GM19193 (cell line): ENCODE data around the gene PELI2.

Source experiments
- POLR2A ChIP-seq: IDR thresholded peaks from 4 replicates; pipeline ENCODE4 v1.6.1; 2011; ENCODE audit not compliant: insufficient read depth, insufficient read length; ENCODE audit errors: extremely low read depth

Gene PELI2

GRCh38 chr14:56117765-56118610, at the start of gene PELI2:
TSS of gene PELI2 (plus strand) at chr14:56118411. CDS start at chr14:56118661, 250 bp downstream.
- TF ChIP-seq POLR2A, result no peak

DNA sequence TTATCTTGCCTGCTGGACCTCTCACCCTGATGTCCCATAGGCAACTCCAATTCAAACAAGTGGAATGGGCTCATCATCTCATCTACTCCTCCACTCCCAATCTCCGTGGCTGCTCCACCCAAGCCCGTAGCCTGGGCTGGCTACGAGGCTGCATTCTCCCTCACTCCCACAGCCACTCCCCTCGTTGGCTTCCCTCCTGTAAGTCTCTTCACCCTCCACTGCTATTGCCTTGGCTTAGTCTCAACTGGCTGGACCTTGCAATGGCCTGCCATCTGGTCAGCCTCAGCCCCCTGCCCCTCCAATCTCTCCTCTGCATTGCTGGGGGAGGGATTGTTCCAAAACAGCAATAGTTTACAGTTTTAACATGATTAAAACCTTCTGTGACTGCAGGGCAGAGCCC, 44.4 kb upstream of the PELI2 start:
- no peak for TF ChIP-seq POLR2A

DNA sequence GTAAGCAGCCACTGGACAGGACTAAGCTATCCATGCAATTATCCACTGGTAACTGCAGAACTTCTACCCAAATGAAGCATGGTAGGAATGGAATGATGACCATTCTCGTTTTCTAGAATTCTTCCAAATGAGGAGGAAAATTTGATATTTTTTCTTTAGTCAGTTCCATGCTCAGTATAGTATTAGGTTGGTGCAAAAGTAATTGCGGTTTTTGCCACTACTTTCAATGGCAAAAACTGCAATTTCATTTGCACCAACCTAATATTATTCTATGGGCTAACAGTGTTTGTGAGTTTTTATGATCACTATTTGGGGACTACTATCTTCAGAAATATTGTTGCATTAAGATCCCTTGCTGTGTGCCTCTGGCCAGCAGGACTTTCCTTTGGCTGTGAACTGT, 42.9 kb upstream of the PELI2 start:
- no peak for TF ChIP-seq POLR2A

GRCh38 chr14:56081139-56081538, 37.1 kb upstream of the PELI2 start:
- no peak for TF ChIP-seq POLR2A

DNA sequence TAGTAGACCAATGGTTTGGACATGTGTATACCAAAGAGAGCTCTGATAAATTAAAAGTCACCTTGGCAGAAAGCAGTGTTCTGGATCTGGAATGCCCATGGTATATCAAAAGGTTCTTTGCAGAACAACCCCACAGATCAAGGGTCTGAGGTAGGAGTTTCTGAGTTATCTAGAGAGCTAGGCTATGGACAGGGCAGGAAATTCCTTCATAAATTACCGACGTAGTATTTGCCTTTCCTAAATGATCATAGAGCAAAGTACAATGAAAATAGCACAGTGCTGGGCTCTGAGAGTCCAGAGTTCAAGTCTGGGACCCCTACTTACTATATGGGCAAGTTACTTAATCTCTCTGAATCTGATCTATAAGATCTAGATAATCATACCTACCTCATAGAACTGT, 35.3 kb upstream of the PELI2 start:
- TF ChIP-seq POLR2A, result no peak

DNA sequence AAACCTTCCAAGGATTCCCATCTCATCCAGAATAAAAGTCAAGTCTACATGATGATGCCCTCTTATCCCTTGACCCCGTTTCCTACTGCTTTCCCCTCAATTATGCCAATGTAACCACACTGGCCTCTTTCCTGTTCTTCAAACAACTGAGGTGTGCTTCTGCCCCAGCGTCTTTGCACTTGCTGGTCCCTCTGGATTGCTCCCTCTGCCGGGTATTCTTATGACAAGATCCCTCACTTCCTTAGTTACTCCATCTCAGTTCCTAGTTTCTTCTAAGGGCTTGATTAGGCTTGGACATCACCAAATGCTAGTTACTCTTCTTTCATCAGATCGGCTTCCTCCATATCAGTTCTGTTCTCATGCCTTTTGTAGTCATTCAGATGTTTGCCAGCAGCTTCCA, 32.7 kb upstream of the PELI2 start:
- TF ChIP-seq POLR2A, result no peak

GRCh38 chr14:56087671-56088471, 30.3 kb upstream of the PELI2 start:
- TF ChIP-seq POLR2A, result no peak

DNA sequence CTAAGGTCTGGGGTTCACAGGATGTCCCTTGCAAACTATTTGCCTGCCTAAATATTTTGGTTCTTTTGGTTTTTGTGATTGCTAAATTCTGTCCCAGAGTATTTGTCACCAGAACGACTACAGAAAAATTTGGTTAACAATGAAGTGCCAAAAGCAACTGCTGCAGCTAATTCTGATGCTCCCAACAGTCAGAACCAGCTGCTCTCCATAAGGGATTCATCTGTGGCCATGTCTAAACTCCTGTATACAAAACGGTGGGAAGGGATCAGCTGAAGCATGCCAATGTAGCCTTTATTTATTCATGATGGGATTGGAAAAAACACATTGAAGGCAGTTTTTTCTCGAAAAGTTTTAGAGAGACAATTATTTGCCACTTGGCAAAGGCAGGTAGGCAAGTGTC, 29.3 kb upstream of the PELI2 start:
- TF ChIP-seq POLR2A, result no peak

DNA sequence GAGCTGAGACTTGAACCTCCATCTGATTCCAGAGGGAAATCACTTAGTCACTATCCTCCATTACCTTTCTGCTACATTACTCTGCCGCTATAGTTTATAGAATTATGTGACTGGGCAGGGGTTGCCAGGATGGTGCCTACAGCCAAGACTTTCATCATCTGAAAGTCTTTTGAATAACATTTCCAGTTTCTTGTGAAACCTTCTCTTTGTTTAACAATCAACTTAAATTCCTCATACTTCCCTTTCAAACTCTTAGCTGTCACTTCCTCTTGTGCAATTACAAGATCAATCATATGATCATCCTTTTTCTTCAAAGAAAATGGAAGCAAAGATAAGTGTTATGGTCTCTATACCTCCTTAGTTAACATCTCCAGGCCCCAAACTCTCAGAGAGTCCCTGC, 25.4 kb upstream of the PELI2 start:
- no peak for TF ChIP-seq POLR2A

DNA sequence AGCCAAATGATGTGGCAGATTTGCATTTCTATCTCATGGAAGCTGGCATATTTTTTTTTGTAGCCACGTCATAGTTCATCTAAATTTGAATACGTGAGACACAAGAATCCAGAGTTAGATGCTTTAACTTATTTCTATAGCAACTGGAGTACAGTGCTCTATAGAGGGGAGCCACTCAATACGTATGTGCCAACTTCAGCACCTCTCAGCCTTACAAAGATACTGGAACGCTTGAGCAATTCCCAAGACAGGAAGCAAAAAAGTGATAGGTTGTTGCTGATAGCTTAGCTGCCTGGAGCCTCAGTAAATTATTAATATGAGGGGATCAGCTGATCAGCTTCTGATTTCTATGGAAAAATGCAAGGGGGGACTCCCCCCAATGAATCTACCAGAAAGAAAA, 24.1 kb upstream of the PELI2 start:
- TF ChIP-seq POLR2A, result no peak

DNA sequence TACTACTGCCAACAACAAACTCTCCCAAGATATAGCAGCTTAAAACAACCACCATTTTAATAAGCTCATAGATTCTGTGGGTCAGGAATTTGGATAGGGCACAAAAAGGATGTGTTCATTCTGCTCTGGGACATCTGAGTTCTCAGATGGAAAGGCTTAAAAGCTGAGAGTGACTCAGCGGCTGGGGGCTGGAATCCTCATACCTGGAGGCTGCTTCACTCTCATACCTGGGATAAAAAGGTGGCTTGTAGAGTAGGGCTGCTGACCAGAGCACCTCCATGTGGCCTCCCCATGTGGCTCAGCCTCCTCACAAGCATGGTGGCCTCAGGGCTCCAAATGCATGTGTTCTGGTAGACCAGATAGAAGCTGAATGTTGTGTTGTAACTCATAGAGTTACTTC, 20.2 kb upstream of the PELI2 start:
- TF ChIP-seq POLR2A, result no peak

DNA sequence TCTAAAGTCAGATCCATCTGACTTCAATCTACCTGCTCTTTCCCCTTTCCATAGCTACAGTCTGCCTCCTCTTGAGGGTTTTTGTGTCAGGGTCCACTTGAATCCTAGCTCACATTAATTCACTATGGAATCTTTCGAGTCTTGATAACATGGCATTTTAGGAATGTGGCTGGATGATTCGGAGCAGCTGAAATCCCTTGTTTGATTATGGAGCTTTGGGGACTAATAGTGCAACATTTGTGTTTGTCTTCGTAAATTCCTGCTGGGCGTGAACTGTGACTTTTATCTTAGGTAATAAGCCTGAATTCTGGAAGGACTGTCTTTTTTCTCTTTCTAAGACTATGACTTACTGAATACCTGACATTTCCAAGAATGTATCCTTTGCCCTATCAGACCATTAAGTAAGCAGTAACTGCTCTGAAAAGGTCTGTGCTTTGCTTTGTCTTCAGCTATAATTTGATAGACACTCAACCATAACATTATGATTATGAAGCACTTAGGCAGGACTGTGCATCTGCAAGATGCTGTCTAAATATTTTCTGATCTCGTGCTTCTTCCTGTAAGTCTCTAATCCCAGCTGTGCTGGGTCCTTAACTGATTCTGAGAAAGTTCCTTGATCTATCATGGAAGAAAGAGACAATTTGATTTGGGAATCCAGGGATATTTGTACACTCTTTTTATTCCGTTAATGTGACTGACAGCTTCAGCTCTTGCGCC, 19.0 kb upstream of the PELI2 start:
- TF ChIP-seq POLR2A, result no peak

GRCh38 chr14:56100556-56100955, 17.7 kb upstream of the PELI2 start:
- TF ChIP-seq POLR2A, result no peak

DNA sequence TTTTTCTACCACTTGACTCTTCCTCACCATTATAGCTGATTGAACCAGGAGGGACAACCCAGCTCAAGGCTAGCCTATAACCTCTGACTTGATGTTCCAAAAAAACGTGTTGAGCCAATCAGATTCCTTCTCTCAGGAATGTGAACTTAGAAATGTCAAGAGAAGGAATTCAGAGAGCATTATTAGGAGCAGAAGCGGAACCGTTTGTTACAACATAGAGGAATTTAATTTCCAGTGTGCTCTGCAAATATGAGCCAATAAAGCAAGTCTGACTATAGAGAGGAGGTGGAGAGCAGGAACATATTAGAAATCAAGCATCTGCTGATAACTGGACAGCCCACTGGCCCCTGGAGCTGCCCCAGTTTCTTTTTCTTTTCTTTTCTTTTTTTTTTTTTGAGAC, 15.3 kb upstream of the PELI2 start:
- no peak for TF ChIP-seq POLR2A

GRCh38 chr14:56107615-56108014, 10.6 kb upstream of the PELI2 start:
- TF ChIP-seq POLR2A, result no peak
